AG10803 (cell line): ENCODE data around the gene SUSD3.
A peak's percentile ranks its signal among the peaks of the same experiment; 100 is the strongest.

Experiments
- DNase-seq: peaks from one replicate; pipeline ENCODE4 v3.0.0; 2010; ENCODE audit warnings: low read depth
- H3K4me3 ChIP-seq: 2 replicates; pipeline ENCODE4 v1.5.1; 2011; ENCODE audit warnings: mild to moderate bottlenecking, low read length, control low read depth
- CTCF ChIP-seq: conservative IDR thresholded peaks from 2 replicates; pipeline ENCODE4 v1.5.1; 2011; ENCODE audit warnings: mild to moderate bottlenecking, low read length, control low read depth, inconsistent platforms

Gene SUSD3

DNA sequence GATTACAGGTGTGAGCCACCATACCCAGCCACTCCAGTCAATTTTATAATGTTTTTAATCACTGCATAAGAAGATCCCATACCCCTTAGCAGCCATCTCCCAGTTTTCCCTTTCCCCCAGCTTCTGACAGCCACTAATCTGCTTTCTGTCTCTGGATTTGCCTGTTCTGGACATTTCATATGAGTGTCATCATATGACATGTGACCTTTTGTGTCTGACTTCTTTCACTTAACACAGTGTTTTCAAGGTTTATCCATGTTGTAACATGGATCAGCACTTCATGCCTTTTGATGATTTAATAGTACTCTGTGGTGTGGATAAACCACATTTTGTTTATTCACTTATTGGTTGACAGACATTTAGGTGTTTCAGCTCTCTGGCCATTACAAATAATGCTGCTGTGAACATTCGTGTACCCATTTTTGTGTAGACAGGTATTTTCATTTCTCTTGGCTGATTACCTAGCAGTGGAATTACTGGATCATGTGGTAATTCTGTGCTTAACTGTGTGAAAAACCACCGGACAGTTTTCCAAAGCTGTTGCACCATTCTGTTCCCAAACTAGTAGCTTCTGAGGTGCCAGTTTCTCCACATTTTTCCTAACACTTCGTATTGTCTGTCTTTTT, 8.6 kb downstream of the SUSD3 start:
- TF ChIP-seq CTCF, result no peak
- DNase-seq, result no peak
- no peak overlapping the region for H3K4me3 ChIP-seq

- no peak for DNase-seq
- no peak for TF ChIP-seq CTCF
- H3K4me3 ChIP-seq, result no peak overlapping the region
Observed at GRCh38 chr9:93068956-93069355, 10.5 kb downstream of the SUSD3 start.

DNA sequence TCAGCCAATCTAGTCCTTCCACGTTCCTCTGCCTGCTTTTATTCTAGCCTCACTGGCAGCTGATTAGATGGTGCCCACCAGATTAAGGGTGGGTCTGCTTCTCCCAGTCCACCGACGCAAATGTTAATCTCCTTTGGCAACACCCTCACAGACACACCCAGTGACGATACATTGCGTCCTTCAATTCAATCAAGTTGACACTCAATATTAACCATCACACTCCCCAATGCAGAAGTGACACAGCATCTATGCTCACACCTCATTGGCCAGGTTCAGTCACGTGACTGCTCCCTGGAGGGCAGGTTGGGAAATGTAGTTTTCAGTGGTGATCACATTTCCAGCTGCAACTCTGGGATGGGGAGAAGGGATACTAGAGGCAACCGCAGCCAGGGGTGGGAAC, 13.0 kb downstream of the SUSD3 start:
- no peak for TF ChIP-seq CTCF
- DNase-seq, result no peak
- no peak overlapping the region for H3K4me3 ChIP-seq

DNA sequence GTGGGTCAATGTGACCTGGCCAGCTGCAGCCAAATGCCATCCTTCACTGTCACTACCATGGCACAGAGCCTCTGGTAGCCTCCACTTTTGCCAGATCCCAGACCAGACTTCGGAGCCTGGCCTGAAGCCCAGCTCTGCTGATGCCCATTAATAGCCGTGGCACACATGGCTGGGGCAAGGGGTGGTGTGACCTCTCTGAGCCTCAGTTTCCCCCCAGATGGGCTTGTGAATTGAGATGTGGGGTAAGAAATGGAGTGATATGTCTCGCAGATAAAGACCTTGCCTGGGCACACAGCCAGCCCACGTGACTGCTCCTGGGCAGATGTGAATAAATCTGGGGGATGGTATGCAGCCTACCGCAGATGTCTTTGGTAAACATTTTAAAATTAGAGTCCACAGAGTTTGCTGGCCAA, 13.9 kb downstream of the SUSD3 start:
- H3K4me3 ChIP-seq, result no peak overlapping the region
- DNase-seq, result peak; percentile 55
- TF ChIP-seq CTCF, result no peak

DNA sequence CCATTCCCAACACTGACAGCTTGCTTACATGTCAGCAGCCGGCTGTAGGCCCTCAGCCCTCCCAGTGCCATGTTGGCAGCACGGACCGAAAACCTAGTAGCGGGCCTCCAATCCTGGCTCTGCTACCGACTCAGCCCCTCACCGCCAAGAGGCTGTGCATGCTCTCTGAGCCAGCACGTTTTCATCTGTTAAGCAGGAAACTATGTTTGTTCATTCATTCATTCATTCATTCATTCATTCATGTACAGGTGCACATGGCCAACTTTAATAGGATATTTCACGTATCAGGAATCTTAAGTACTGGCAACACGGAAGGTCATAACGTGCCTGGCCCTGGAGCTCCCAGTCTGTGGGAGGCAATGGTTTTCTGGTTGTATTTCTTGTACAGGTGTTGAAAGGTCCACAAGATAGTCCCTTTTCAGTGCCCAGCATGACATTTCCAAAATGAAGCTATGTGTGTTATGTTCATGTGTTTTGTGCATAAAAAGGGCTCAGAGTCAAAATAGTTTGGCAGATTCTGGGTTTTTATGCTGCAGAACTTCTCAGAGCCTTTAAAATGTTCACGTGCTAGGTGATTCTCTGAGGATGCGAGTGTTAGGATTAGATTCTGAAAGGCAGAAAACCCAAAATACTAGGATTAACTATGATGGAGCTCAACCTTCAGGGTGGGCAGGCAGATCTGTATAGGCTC, 17.7 kb downstream of the SUSD3 start:
- TF ChIP-seq CTCF, result no peak
- H3K4me3 ChIP-seq, result no peak overlapping the region
- no peak for DNase-seq

DNA sequence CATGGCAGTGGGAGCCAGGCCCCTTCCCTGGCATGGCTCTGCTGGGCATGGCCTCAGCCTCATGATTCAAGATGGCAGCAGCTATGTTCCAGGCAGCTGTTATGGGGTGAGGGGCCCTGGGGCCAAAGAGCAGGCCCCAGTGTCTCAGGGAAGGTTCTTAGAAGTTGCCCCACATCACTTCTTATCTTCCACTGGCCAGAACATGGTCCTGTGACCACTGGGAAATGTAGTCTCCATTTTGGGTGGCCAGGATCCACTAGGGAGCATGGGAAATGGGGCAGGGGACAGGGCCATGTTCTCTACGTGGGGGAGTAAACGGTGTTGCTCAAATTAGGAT, 18.3 kb downstream of the SUSD3 start:
- no peak for TF ChIP-seq CTCF
- no peak overlapping the region for H3K4me3 ChIP-seq

DNA sequence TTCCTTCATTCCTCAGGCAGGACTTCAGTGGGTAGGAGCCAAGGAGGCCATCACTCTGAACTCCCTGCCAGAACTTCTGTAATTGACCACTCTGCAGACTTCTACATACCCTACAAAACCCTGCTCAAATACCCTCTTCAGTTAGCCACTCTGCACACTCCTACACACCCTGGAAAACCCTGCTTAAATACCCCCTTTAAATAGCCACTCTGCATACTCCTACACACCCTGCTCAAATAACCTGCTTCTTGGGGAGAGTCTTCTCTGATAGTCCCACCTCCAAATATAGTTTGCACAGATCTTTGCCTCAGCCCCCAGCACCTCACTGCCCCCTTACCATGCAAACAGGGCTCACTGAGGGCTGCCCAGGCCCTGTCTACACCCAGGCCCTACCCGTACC, 18.9 kb downstream of the SUSD3 start:
- no peak overlapping the region for H3K4me3 ChIP-seq
- no peak for TF ChIP-seq CTCF
- DNase-seq, result no peak

More for the DNA sequence above, 18.3 kb downstream of the SUSD3 start:
- no peak for DNase-seq
